H9 (cell line): ENCODE results near the gene NRP2. TPM values are rescaled to one million over a fixed set of nuclear protein-coding genes. Genes with fewer than 3 reads are reported as not detected.

ENCODE experiments used
- DNase-seq: peaks from one replicate; pipeline ENCODE4 v3.0.0-alpha.2; 2017
- H2AFZ ChIP-seq: one replicate; pipeline ENCODE4 v1.6.1; 2013; ENCODE audit warnings: mild to moderate bottlenecking, low read length, control low read depth, moderate library complexity
- H2AK5ac ChIP-seq: 2 replicates; pipeline ENCODE4 v1.6.1; 2013; ENCODE audit warnings: low read length, control low read depth, mixed read lengths; ENCODE audit not compliant: insufficient read length
- H2BK120ac ChIP-seq: one replicate; pipeline ENCODE4 v1.6.1; 2013; ENCODE audit warnings: low read depth, mild to moderate bottlenecking, low read length, control low read depth, inconsistent platforms; ENCODE audit not compliant: poor library complexity, severe bottlenecking
- H2BK12ac ChIP-seq: 2 replicates; pipeline ENCODE4 v1.6.1; 2013; ENCODE audit warnings: low read length, control low read depth, mixed read lengths, low read depth; ENCODE audit not compliant: insufficient read length
- H2BK15ac ChIP-seq: 2 replicates; pipeline ENCODE4 v1.6.1; 2013; ENCODE audit warnings: low read depth, low read length, control low read depth
- H2BK20ac ChIP-seq: one replicate; pipeline ENCODE4 v1.6.1; 2013; ENCODE audit warnings: low read depth, mild to moderate bottlenecking, low read length, control low read depth, inconsistent platforms; ENCODE audit not compliant: poor library complexity, severe bottlenecking
- H2BK5ac ChIP-seq: 2 replicates; pipeline ENCODE4 v1.6.1; 2013; ENCODE audit warnings: low read length, control low read depth, mixed read lengths; ENCODE audit not compliant: insufficient read length
- H3K14ac ChIP-seq: 2 replicates; pipeline ENCODE4 v1.6.1; 2013; ENCODE audit warnings: low read length, control low read depth; ENCODE audit not compliant: insufficient read depth
- H3K18ac ChIP-seq: 2 replicates; pipeline ENCODE4 v1.6.1; 2013; ENCODE audit warnings: low read depth, mild to moderate bottlenecking, mixed read lengths, low read length, control low read depth; ENCODE audit not compliant: insufficient read length
- H3K23ac ChIP-seq: 2 replicates; pipeline ENCODE4 v1.6.1; 2013; ENCODE audit warnings: low read length, control low read depth, mixed read lengths, low read depth; ENCODE audit not compliant: insufficient read length
- H3K23me2 ChIP-seq: 2 replicates; pipeline ENCODE4 v1.6.1; 2013; ENCODE audit warnings: low read depth, mild to moderate bottlenecking, mixed read lengths, low read length, control low read depth; ENCODE audit not compliant: insufficient read length, poor library complexity, severe bottlenecking
- H3K27ac ChIP-seq: 2 replicates; pipeline ENCODE4 v1.5.1; 2013; ENCODE audit warnings: low read length, control low read depth, mixed read lengths, low read depth; ENCODE audit not compliant: insufficient read length
- H3K27me3 ChIP-seq: 2 replicates; pipeline ENCODE4 v1.6.1; 2013; ENCODE audit warnings: low read length, control low read depth, inconsistent platforms; ENCODE audit not compliant: insufficient read depth
- H3K4ac ChIP-seq: 2 replicates; pipeline ENCODE4 v1.6.1; 2013; ENCODE audit warnings: low read depth, mild to moderate bottlenecking, control low read depth, inconsistent platforms, low read length, moderate library complexity
- H3K4me1 ChIP-seq: 2 replicates; pipeline ENCODE4 v1.6.1; 2013; ENCODE audit warnings: low read length, control low read depth, inconsistent platforms; ENCODE audit not compliant: insufficient read depth
- H3K4me2 ChIP-seq: 2 replicates; pipeline ENCODE4 v1.6.1; 2013; ENCODE audit warnings: low read length, control low read depth, mixed read lengths; ENCODE audit not compliant: insufficient read length, insufficient read depth
- H3K56ac ChIP-seq: 2 replicates; pipeline ENCODE4 v1.6.1; 2013; ENCODE audit warnings: low read depth, mild to moderate bottlenecking, mixed read lengths, low read length, control low read depth; ENCODE audit not compliant: insufficient read length
- H3K79me1 ChIP-seq: 2 replicates; pipeline ENCODE4 v1.6.1; 2013; ENCODE audit warnings: low read depth, mild to moderate bottlenecking, moderate library complexity, low read length, control low read depth, inconsistent platforms; ENCODE audit not compliant: insufficient read depth, poor library complexity, severe bottlenecking
- H3K79me2 ChIP-seq: 2 replicates; pipeline ENCODE4 v1.6.1; 2013; ENCODE audit warnings: low read length, control low read depth, inconsistent platforms; ENCODE audit not compliant: insufficient read depth
- H3K9ac ChIP-seq: 2 replicates; pipeline ENCODE4 v1.6.1; 2013; ENCODE audit warnings: low read length, control low read depth, mixed read lengths; ENCODE audit not compliant: insufficient read length; ENCODE audit errors: extremely low read depth
- H3K9me3 ChIP-seq: one replicate; pipeline ENCODE4 v1.6.1; 2013; ENCODE audit warnings: low read depth, low read length, inconsistent platforms; ENCODE audit not compliant: control insufficient read depth
- H3T11ph ChIP-seq: one replicate; pipeline ENCODE4 v1.6.1; 2013; ENCODE audit warnings: mild to moderate bottlenecking, low read length, control low read depth, inconsistent platforms
- H4K20me1 ChIP-seq: one replicate; pipeline ENCODE4 v1.6.1; 2013; ENCODE audit not compliant: control insufficient read depth, insufficient read length, insufficient read depth
- H4K5ac ChIP-seq: 2 replicates; pipeline ENCODE4 v1.6.1; 2013; ENCODE audit warnings: low read depth, mild to moderate bottlenecking, mixed read lengths, low read length, control low read depth; ENCODE audit not compliant: insufficient read length
- H4K8ac ChIP-seq: replicated peaks from 2 replicates; pipeline ENCODE4 v1.6.1; 2013; ENCODE audit warnings: low read length, control low read depth, mixed read lengths, low read depth; ENCODE audit not compliant: insufficient read length
- H4K91ac ChIP-seq: 2 replicates; pipeline ENCODE4 v1.6.1; 2013; ENCODE audit warnings: low read depth, mild to moderate bottlenecking, moderate library complexity, mixed read lengths, low read length, control low read depth; ENCODE audit not compliant: insufficient read length
- H3K27ac Mint-ChIP-seq, 3 experiments: 2 replicates in 2 of 3; 3 replicates in 1 of 3; pipeline ENCODE4 v1.8.0; 2020 to 2021; ENCODE audit warnings: mixed read lengths in 3 of 3, mild to moderate bottlenecking in 1 of 3, moderate library complexity in 1 of 3
- H3K27me3 Mint-ChIP-seq: 2 replicates; pipeline ENCODE4 v1.8.0; 2021; ENCODE audit warnings: low read depth, mild to moderate bottlenecking, moderate library complexity, mixed read lengths
- H3K36me3 Mint-ChIP-seq, 3 experiments: 2 replicates in 2 of 3; 3 replicates in 1 of 3; pipeline ENCODE4 v1.8.0; 2020 to 2021; ENCODE audit warnings: low read depth in 3 of 3, mixed read lengths in 3 of 3; ENCODE audit not compliant: insufficient read depth in 1 of 3
- H3K4me1 Mint-ChIP-seq, 2 experiments: 2 replicates each; pipeline ENCODE4 v1.8.0; 2020; ENCODE audit warnings: mixed read lengths in 2 of 2
- H3K4me3 Mint-ChIP-seq, 2 experiments: 2 replicates in 1 of 2; 3 replicates in 1 of 2; pipeline ENCODE4 v1.8.0; 2020 to 2021; ENCODE audit warnings: mild to moderate bottlenecking in 2 of 2, mixed read lengths in 2 of 2, moderate library complexity in 1 of 2
- H3K9me3 Mint-ChIP-seq, 2 experiments: 2 replicates in 1 of 2; 3 replicates in 1 of 2; pipeline ENCODE4 v1.8.0; 2020; ENCODE audit warnings: mild to moderate bottlenecking in 2 of 2, mixed read lengths in 2 of 2, moderate library complexity in 1 of 2
- CTCF ChIP-seq: fragments of 200-600 bp; sonication (generic); conservative IDR thresholded peaks from 3 replicates; pipeline ENCODE4 v1.8.0; 2021; ENCODE audit warnings: antibody characterized with exemption, mild to moderate bottlenecking
- WGBS: extraction: QIAGEN DNeasy Blood & Tissue Kit; methylation state at CpG from one replicate; pipeline ENCODE4 v1.1.7; 2013; ENCODE audit warnings: missing lambda C conversion rate, low lambda C conversion rate, mixed read lengths; ENCODE audit not compliant: insufficient read length; ENCODE audit errors: extremely low coverage; 5-methylcytosine and 5-hydroxymethylcytosine counted together
- total RNA-seq: library from RNA; stranded (reverse); gene quantifications from 2 replicates; pipeline ENCODE4 v1.2.1, GENCODE V29; 2021

NRP2 gene
- total RNA-seq, 1 experiment from 2014 or later, result 19.7 TPM

GRCh38 chr2:205822579-205822978 lies 140.3 kb downstream of the NRP2 start:
- H3K4me1 ChIP-seq, result no peaks in the 10 kb centered on the region; the same call in 1 of the 2 replicates
- no peak overlapping the region for H2BK120ac ChIP-seq
- H2BK20ac ChIP-seq, result no peak overlapping the region
- Mint-ChIP-seq H3K4me3 (no peak overlapping the region), H3K9me3 (peaks cover 0 to 3% of the 10 kb centered on the region in 2 experiments; a peak in 3 of 5 replicates), H3K27ac (no peak overlapping the region), H3K36me3 (peaks cover 0 to 2% (median 0%) of the 10 kb centered on the region in 3 experiments; a peak in 3 of 7 replicates), H3K27me3 (no peaks in the 10 kb centered on the region; the same call in 1 of the 2 replicates), H3K4me1 (peaks cover 7 to 8% of the 10 kb centered on the region in 2 experiments)
- H3K27me3 ChIP-seq, result no peaks in the 10 kb centered on the region
- H2BK15ac ChIP-seq, result no peak overlapping the region
- H3K18ac ChIP-seq, result no peak overlapping the region
- no peak overlapping the region for H3K4ac ChIP-seq
- no peak overlapping the region for H4K91ac ChIP-seq
- no peak overlapping the region for H2AFZ ChIP-seq
- H3K79me2 ChIP-seq, result no peaks in the 10 kb centered on the region
- H3K23ac ChIP-seq, result no peak overlapping the region
- H3K9me3 ChIP-seq, result no peaks in the 10 kb centered on the region
- H3K79me1 ChIP-seq, result no peaks in the 10 kb centered on the region
- H3K4me2 ChIP-seq, result no peak overlapping the region
- no peak for TF ChIP-seq CTCF
- H2AK5ac ChIP-seq, result no peak overlapping the region
- DNase-seq, result no peak
- H4K20me1 ChIP-seq, result no peaks in the 10 kb centered on the region
- no peak overlapping the region for H3T11ph ChIP-seq
- no peaks in the 10 kb centered on the region for H3K23me2 ChIP-seq
- H2BK12ac ChIP-seq, result no peak overlapping the region
- H3K27ac ChIP-seq, result no peak overlapping the region
- H4K5ac ChIP-seq, result no peak overlapping the region
- no peak overlapping the region for H4K8ac ChIP-seq
- no peak overlapping the region for H3K14ac ChIP-seq
- no peak overlapping the region for H3K56ac ChIP-seq
- H3K9ac ChIP-seq, result no peak overlapping the region
- no CpG with 5 or more reads among the region's 2 CpGs for WGBS
- no peak overlapping the region for H2BK5ac ChIP-seq
